Glomerular visceral epithelial cell (primary cell): ENCODE results near the gene HTR6.

Source experiments
- DNase-seq: peaks from one replicate; pipeline ENCODE4 v3.0.0-alpha.2; 2016; ENCODE audit errors: extremely low spot score

Gene HTR6

GRCh38 chr1:19656780-19657466 lies 7.8 kb upstream of the HTR6 start:
- DNase-seq: no peak

GRCh38 chr1:19657511-19657910 lies 7.2 kb upstream of the HTR6 start:
- no peak for DNase-seq

DNA sequence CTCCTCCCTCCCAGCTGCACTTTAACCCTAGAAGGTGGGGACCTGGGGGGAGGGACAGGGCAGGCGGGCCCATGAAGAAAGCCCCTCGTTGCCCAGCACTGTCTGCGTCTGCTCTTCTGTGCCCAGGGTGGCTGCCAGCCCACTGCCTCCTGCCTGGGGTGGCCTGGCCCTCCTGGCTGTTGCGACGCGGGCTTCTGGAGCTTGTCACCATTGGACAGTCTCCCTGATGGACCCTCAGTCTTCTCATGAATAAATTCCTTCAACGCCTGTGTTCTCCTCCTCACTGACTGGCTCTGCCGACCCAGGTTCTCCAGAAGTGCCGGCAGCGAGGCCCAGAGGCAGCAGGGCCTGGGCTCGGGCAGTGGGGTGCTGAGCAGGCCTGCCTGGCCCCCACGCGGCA lies 6.5 kb upstream of the HTR6 start:
- no peak for DNase-seq

DNA sequence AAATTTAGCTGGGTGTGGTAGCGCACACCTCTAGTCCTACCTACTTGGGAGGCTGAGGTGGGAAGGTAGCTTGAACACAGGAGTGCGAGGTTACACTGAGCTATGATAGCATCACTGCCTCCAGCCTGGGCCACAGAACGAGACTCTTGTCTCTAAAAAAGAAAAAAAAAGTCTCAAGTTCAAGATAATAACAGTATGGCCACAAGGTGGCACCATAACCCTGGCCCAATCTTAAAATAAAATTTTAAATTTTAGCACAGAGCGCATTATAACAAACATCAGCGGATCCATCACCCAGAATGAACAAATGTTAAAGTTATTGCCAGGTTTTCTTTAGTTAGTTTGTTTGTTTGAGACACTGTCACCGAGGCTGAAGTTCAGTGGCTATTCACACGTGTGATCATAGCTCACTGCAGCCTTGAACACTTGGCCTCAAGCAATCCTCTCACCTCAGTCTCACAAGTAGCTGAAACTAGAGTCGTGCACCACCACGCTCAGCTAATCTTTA lies 2.9 kb upstream of the HTR6 start:
- peak; percentile 52 for DNase-seq

- DNase-seq: no peak
Measured at GRCh38 chr1:19662313-19662712, 2.4 kb upstream of the HTR6 start.

- DNase-seq: no peak
Measured at GRCh38 chr1:19665186-19665495, 466 bp downstream of the HTR6 start.

DNA sequence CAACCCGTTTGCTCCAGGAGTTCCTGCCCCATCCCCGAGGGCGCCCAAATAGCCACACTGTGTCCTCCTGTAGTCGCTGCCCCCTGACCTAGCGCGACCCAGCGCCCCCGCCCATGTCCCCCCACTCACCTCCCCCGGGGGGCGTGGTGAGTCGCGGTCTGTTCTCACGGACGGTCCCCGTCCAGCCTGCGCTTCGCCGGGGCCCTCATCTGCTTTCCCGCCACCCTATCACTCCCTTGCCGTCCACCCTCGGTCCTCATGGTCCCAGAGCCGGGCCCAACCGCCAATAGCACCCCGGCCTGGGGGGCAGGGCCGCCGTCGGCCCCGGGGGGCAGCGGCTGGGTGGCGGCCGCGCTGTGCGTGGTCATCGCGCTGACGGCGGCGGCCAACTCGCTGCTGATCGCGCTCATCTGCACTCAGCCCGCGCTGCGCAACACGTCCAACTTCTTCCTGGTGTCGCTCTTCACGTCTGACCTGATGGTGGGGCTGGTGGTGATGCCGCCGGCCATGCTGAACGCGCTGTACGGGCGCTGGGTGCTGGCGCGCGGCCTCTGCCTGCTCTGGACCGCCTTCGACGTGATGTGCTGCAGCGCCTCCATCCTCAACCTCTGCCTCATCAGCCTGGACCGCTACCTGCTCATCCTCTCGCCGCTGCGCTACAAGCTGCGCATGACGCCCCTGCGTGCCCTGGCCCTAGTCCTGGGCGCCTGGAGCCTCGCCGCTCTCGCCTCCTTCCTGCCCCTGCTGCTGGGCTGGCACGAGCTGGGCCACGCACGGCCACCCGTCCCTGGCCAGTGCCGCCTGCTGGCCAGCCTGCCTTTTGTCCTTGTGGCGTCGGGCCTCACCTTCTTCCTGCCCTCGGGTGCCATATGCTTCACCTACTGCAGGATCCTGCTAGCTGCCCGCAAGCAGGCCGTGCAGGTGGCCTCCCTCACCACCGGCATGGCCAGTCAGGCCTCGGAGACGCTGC lies 1.1 kb downstream of the HTR6 start:
- DNase-seq: no peak

- DNase-seq: no peak
Measured at GRCh38 chr1:19668888-19669287, 4.2 kb downstream of the HTR6 start.

DNA sequence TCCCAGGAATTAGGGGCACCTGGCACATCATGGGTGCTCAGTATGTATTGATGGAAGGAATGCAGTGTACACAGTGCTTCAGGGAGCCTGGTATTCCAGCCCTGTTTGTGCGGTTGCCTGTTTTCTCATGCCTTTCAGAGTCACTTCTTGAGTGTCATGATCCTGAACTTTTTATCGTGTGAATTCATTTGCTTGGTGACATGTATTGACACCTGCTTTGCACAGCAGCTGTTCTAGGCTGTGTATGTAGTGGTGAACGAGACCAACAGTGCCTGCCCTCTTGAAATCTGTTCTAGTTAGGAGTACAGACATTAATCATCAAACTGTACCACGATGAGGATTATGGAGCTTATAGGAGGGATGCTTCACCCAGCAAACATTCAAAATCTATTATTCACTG lies 6.1 kb downstream of the HTR6 start:
- DNase-seq: no peak

DNA sequence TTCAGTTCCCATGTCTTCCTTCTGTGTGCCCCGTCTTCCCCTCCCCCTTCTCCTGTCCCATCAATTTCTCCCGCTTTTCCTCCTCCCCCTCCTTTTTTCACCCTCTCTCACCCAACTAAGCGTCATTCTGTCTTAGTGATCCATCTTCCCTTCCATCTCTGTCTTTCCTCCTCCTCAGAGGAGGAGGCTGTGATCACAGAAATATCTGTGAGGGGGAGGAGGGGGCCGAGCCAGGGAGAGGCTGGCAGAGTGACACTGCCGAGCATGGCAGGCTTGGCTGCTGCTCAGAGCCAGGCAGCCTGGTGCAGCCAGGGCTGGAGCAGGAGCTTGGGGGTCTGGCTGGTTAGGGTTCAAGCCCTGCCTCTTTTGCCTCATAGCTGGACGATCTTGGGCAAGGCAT lies 7.6 kb downstream of the HTR6 start:
- DNase-seq: no peak

DNA sequence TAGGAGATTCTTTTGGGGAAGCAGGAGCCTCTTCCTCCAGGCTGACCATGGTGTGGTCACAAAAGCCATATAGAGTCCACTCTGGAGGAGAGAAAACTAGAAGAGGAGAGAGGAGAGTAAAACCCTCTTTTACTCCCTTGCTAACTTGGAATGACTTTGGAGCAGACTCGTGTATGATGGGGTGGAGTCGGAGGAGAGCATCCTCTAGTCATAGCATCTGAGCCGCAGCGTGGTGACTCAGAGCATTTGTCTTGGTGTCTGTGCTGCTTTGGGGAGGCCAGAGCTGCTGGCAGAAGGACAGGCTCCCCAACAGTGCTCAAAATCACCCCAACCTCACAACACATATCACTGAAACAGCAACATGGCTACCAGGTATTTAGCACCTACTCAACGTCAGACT lies 11.1 kb downstream of the HTR6 start:
- no peak for DNase-seq

DNA sequence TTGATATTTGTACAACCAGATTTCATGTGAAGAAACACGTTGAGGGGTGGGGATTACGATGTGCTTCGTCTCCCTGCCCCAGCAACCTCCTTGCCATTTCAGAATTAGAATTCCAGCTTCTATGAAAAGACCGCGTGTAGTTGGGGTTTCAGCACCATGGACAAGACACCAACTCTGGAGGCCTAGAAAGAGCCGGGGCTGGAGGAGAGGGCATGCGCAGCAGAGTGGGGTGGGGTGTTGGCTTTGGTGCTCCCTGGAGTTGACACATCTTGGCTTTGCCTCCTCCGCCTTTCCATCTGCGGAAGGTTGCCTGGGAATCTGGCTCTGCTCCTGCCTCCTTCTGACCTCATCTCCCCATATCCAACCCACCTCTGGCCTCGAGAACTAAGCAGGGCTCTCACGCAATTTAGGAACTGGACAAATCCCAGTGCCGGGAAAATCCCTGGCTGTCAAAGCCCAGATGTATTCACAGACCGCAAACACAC lies 11.8 kb downstream of the HTR6 start:
- peak; percentile 26 for DNase-seq

- DNase-seq: no peak
Measured at GRCh38 chr1:19678493-19678892, 13.8 kb downstream of the HTR6 start.

GRCh38 chr1:19678931-19679453 lies 14.3 kb downstream of the HTR6 start:
- DNase-seq: no peak

DNA sequence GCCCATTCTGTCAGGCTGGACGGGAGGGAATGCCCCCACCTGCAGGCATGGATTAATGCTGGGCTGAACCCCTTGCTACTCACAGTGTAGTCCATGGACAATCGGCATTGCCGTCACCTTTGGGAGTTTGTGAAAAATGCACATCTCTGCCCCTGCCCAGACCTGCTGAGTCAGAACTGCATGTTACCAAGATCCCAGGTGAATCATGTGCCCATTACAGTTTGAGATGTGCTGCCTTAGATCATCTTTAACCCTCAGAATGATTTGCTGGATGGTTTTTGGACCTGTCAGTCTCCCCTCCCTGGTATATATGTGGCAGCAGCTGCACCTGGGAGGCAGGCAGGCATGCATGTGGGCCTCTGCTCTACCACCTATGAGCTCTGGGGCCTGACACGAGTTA lies 15.0 kb downstream of the HTR6 start:
- DNase-seq: no peak

GRCh38 chr1:19680644-19681043 lies 16.0 kb downstream of the HTR6 start:
- DNase-seq: no peak

DNA sequence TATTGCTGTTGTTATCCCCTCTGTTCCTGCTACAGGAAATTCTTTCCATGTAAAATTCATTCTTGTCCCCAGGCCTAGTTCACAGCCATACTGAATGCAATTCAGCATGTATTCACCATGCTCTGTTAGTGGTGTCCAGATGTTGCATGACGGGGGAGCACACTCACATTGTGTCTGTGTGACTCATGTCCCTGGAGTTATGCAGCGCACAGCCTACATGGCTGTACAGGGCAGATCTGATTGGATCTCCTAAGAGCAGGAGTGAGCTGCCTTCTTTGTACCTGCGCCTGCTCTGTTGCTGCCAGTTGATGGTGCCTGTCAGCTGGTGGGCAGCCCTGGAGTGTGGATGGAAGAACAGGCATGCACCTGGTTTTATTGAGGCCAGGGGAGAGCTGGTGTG lies 17.6 kb downstream of the HTR6 start:
- DNase-seq: peak; percentile 63

DNA sequence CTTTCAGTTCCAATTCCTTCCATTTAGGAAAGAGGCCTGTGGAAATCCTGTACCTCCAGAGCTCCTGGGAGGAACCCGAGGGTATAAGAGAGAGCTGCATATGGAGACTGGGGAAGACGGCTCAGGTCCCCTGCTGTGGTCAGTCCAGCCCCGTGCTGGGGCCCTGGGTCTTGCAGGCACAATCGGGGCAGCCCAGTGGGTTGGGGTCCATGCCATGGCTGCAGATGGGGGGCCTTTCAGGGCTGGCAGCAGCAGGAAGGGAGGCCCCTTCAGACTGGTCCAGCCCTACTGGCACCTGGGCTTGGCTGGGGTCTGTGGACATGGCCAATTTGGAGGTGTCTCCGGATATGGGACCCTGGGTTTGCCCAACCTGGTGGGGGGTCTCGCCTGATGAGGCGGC lies 18.2 kb downstream of the HTR6 start:
- no peak for DNase-seq

DNA sequence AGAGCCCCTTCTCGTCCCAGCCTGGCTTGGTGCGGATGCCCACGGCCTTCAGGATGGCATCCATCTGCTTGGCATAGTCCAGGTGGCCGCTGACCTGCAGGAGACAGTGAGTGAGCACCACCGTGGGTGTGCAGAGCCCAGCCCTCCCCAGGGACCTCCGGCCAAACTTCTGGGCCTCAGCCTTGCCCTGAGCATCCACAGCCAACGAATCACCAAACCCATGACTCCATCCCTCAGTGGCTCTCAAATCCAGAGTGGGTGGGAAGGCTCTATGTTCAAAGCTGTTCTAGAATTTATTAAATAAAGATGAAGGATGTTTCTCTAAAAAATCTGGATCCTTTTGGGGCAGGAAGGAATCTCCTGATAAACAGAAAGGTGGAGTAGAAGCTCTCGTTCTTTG lies 18.7 kb downstream of the HTR6 start:
- no peak for DNase-seq

- no peak for DNase-seq
Measured at GRCh38 chr1:19684677-19685076, 20.0 kb downstream of the HTR6 start.

DNA sequence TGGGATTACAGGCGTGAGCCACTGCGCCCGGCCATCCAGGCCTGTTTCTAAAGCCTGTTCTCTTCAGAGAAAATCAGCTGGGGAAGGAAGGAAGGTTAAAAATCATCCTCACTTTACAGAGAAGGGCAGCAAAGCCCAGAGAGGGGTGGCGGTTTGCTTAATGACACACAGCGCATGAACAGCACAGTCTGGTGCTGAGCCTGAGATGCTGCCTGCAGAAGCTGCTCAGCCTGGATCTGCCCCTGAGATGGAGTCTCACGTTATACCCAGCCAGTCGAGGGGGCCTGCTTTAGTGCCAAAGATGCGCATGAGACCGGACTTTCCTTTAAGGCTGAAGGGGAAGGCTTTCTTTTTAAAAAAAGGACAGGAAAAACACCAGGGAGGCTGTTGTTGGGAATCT lies 21.3 kb downstream of the HTR6 start:
- no peak for DNase-seq

DNA sequence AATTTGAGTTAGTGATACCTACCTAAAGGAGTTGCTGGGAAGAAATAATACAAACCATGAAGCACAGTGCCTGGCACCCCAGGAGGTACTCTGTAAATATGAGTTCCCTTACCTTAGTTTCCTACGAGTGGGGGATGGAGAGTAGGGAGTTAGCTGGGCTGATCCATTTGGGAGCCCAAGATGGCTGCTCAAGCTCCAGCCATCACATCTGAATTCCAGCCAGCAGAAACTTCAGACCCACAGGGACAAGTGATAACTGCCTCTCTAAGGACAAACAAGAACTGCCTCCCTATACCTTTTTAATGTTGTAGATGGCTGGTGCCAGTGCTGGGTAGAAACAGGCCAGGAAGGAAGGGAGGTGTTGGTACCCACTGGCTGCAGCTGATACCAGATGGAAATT lies 22.7 kb downstream of the HTR6 start:
- DNase-seq: no peak
